ENCODE data around the gene GLIS1.

GRCh38 chr1:53579221-53580008 is 159.5 kb downstream of the GLIS1 start:
- TF ChIP-seq GATA2 (IDR thresholded peaks at IDR 0.05; ENCODE audit: low read depth, low read length) (no peak), GATA3 (IDR thresholded peaks at IDR 0.05; ENCODE audit: low read depth, low read length) (no peak)

Data from SH-SY5Y (cell line).